Epithelial cell of prostate (primary cell): ENCODE data around the gene TRPM2.
A peak's percentile ranks its signal among the peaks of the same experiment; 100 is the strongest.

ENCODE experiments used
- DNase-seq: peaks from one replicate; pipeline ENCODE4 v3.0.0-alpha.2; 2011; ENCODE audit warnings: low read depth, low spot score
- H3K27ac ChIP-seq: fragments of 450-650 bp; 2 replicates; pipeline ENCODE4 v1.5.1; 2017; ENCODE audit warnings: mild to moderate bottlenecking

TRPM2 gene

DNA sequence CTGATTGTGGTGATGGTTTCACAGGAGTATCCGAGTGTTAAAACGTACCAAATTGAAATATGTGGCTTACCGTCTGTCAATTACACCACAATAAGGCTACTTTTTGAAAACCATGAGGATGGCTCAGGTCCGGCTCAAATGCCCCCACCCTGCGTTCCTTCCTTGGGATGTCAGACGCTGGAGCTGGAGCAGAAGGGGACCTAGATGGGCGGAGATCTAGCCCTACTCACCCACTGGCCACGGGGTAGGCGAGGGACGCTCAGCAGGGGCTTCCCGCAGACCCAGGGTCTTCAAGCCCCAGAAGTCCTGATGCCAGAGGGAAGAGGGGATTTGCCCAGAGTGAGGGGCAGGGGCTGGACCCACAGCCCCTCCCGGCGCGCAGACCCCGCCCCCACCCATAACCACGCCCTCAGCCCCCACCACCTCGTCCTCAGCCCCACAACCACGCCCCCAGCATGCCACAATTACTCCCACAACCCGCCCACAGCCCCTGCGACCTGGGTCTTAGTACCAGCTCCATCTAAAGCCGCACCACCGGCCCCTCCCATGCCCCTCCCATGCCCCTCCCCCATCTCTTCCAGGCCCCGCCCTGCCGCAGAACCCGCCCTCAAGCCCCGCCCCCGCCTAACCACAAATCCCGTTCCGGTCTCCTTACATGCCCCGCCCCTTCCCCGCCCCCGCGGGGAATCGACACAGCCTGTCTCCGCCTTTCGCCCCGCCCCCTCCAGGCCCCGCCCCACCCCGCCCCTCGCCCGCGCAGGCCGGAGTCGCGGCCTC lies 101.5 kb downstream of the TRPM2 start, which contains the start of gene LRRC3:
TSS of gene LRRC3 (plus strand) at position 764 of the 777 bp plus-strand sequence. CDS start 1,135 bp downstream, outside the sequence.
- no peak within 1 kb of the TSS for H3K27ac ChIP-seq
- DNase-seq = peak; percentile 26

DNA sequence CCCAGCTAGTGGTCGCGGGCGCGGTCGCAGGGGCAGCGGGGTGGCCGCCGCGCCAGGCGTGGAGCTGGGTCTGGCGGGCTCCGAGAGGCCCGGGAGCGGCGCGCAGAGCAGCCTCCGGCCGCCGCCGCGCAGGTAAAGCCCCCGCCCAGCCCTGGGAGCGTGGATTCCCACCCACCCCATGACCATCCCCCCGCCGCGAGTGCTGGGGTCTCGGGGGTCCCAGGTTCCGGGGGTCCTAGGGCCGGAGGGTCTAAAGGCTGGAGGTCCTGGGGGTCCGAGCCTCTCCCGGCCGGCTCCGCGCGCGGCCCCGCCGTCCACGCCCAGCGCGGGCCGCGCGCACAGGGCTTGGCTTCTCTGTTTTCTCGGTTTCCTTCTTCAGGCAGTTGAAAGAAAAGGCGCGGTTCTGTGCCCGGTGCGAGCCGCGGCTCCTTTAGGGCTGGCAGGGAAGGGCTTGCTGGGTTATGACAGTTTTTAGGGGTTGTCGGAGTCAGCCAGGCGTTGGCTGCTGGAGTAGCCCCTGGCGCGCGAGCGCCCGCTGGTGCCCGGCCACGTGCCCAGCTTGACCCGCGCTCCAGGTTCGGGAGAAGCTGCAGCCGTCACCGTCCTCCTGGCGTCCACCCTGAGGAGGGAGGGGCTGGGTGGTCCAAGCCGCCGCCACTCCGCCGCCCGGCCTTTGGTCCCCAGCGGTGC lies 102.2 kb downstream of the TRPM2 start:
- H3K27ac ChIP-seq = no peak overlapping the region
- no peak for DNase-seq

DNA sequence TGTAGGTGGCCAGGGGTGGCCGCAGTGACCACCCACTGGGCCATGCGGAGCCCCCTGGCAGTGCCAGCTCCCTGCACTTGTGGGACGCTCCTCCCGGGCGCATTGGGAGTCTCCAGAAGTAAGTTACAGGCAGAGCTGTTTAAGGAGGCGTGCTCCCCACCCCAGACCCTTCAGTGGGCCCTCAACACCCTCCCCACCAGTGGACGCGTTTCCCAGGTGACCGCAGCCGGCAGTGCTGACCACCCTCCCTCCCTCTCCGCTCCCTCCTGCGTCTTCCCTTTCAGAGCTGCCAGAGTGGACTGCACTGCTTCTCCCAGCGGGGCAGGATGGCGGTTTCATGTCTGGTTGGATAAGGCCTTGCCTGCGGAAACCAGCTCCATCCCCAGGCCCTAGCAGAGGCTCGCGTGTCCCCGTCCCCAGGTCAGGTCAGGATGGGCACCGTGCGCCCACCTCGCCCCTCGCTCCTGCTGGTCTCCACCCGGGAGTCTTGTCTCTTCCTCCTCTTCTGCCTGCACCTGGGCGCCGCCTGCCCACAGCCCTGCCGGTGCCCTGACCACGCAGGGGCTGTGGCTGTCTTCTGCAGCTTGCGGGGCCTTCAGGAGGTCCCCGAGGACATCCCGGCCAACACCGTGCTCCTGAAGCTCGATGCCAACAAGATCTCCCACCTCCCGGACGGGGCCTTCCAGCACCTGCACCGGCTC lies 102.9 kb downstream of the TRPM2 start:
- H3K27ac ChIP-seq = no peak overlapping the region
- DNase-seq = no peak

DNA sequence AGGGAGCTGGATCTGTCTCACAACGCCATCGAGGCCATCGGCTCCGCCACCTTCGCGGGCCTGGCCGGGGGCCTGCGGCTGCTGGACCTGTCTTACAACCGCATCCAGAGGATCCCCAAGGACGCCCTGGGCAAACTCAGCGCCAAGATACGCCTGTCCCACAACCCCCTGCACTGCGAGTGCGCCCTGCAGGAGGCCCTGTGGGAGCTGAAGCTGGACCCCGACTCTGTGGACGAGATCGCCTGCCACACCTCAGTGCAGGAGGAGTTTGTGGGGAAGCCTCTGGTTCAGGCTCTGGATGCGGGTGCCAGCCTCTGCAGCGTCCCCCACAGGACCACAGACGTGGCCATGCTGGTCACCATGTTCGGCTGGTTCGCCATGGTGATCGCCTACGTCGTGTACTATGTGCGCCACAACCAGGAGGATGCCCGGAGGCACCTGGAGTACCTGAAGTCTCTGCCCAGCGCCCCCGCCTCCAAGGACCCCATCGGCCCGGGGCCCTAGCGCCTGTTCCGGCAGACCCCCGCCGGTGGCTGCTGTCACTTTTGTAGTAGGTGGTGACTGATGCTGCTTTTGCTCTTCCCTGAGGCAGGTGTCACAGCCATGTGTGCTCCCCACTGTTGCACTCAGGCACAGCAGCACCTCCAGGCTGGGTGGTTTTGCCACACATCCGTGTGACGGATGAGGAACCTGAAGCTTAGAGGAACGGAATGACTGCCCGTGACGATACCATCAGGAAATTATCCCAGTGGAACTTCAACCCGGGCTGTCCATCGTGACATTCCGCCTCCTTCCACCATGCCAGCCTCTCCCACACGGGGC lies 103.7 kb downstream of the TRPM2 start:
- no peak for DNase-seq
- H3K27ac ChIP-seq = no peak overlapping the region

DNA sequence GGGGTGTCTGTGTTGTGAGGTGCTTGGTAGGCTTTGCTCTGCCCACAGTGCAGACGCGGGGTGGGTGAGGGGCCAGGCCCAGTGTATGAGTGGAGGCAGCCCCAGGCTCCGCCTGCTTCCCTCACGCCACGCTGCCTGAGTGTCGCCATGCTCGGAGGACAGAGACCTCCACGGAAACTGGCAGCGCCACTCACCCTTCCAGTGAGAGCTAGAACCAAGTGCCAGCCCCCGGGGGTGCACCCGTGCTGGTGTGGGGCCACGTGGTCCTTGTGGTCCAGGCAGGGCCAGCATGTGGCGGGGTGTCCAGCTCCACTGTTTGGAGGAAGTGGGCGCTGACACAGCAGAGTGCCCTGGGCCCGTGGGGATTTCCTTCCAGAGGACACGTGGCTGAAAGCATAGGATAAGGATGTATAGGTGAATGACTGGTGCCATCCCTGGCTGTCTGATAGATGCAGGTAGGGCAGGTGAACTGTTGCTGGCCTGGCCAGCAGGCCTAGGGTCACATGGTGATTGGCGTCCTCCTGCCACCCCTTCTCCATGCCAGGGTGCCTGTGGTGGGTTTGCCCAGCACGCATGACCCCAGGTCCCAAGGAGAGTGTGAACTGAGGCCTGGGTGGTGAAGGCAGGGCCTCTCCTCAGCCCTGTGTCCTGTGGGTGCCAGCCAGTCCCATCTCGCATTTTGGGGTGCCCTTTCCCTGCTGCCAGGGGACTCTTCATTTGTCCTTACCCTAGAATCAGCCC lies 105.7 kb downstream of the TRPM2 start:
- no peak overlapping the region for H3K27ac ChIP-seq
- DNase-seq = no peak

DNA sequence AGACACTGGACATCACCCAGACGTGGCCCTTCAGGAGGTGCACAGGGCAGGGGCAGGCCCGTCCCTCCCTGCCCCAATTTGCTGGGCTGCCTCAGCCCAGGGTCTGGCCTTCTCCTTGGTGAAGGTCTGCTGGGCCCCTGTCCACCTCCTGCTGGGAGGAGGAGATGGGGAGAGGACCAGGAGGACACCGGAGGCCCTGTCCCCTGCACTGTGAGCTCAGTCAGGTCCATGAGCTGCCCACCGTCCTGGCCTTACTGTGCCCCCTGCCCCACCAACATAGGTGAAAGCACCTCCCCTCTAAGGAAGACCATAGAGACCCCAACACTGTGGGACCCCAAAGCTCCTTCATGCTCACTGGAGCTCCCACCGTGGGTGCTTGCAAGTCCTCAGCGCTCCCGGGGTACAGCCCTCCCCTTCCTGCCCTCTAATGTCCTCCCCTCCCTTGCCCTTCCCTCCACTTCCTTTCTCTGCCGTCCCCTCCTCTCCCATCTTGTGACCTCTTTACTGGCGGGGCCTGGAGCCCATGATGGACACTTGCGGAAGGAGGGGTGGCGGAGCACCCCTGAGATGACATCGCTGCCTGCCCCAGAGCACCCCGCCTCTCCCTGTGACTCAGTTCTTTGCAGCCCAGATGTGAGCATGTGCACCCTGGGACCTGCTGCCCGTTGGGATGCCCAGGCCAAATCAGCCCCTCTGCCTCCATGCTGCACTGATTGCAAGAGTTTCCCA lies 106.5 kb downstream of the TRPM2 start:
- DNase-seq = no peak
- no peak overlapping the region for H3K27ac ChIP-seq

DNA sequence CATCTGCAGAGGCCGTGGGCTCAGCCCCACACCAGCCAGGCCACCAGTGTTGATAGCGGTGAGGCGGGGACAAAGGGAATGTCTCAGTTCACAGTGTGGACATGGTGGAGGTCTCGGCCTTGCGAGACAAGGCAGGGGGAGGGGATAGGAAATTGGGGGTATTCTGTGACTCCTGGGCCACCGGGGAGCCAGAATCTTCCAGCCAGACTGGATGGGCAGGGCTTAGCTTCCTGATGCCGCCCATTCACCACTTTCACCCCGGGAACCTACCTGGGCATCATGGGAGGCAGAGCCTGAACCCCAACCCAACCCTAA lies 107.0 kb downstream of the TRPM2 start:
- no peak for DNase-seq

DNA sequence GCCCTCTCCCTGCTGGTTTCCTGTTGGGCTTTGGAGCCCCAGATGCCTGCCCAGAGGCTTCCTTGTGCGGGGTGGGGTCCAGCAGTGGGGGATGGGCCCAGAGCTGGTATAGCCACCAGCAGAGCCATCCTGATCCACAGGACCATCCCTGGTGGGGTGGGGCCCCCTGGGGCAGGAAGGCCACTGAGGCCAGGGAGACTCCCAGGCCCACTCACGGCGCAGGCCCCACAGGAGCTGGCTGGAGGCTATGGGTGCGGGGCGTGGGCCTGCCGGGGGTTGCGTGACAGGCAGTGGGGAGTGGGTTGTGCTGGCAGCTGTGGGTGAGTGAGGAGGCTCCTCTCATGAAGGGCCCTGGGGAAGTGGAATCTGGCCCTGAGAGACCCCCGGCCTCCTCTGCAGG lies 107.6 kb downstream of the TRPM2 start:
- no peak for DNase-seq
- no peak overlapping the region for H3K27ac ChIP-seq

More for the DNA sequence above, 107.0 kb downstream of the TRPM2 start:
- H3K27ac ChIP-seq = no peak overlapping the region

DNA sequence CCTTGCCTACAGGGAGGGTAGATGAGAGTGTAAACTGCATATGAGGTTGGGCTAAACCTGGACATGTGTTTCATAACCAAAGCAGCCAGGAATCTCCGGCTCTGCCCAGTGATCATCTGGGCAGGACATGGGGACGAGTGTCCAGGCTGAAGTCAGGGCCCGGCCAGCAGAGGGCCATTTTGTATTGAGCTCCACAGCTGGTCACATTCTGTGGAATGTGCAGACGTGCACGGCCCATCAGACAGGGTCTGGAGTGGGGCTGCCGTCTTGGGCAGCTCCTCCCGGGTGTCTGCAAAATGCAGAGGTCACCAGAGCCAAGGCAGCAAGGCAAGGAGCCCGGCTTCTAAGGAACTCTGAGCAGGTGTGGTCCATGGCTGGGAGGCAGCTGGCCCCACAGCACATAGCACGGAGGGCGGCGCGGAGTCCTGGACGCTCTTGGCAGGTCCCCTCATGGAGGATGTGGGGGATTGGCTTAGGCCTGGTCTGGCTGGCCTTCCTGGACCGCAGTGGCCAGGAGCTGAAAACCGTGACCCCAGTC lies 108.1 kb downstream of the TRPM2 start:
- DNase-seq = no peak
- H3K27ac ChIP-seq = no peak overlapping the region

DNA sequence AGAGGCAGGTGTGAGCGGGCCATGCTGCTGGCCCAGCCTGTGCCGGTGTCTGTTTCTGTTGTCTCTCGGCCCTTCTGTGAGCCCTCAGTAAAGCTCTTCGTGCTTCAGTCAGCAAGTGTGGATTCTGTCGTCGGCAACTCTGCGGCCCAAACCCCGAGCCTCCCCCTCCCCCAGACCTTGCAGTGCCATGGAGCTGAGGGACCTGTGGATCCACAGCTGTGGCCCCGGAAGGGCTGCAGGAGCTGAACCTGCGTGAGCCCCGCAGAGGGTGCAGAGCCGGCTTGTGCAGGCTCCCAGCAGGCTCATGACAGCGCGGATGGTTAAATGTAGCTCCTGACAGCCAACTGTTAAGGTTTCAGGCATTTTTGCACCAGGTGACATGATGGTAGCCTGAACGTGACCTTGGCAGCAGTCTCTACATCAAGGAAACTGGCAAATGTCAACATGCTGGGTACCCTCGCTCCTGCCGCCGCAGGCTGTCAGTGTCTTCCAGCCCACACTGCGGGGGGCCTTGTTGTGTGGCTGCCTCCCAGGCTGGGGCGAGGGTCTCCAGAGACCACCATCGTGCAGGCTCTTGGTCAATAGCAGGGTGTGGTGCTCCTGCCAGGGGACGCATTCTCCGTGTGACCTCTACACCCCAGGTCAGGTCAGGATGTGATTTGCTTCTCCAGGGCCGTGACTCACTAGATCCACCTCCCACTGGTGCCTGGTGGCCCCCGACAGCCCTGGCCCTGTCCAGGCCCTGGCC lies 108.8 kb downstream of the TRPM2 start:
- no peak overlapping the region for H3K27ac ChIP-seq
- DNase-seq = no peak

DNA sequence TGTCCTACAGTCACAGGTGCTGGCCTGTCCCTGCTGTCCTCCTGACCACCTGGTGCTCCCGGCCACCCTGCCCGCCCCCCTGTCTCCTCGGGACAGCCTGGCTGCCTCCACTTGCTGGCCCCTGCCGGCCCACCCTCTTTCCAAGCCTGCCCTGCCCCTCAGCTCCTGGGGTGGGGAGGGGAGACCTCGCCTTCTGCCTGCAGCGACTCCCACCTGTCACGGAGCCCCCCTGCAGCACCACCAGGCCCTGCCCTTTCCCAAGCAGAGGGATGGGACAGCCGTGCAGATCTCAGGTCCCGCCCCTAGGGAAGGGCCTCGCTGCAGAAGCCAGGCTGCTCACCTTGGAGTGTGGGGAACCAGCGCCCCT lies 109.4 kb downstream of the TRPM2 start:
- DNase-seq = no peak
- no peak overlapping the region for H3K27ac ChIP-seq

DNA sequence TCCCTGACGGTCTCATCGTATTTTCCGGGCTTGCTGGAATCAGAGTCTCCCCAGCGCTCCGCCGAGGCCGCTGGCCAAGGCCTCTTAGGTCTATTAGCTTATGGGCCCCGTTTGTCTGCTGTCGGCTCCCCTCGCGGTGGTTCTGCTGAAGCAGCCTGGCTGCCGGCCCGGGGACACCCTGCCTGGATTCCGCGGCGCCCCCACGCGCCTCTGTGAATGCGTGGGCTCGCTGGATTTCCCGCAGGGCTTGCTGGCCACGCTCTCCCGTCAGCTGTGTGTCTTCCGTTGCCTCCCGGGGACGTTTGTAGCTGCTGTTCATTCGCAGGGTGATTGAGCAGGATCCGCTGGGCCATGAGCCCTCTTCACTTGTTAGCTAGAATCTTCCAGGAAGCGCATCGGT lies 110.3 kb downstream of the TRPM2 start:
- H3K27ac ChIP-seq = no peak overlapping the region
- DNase-seq = no peak

DNA sequence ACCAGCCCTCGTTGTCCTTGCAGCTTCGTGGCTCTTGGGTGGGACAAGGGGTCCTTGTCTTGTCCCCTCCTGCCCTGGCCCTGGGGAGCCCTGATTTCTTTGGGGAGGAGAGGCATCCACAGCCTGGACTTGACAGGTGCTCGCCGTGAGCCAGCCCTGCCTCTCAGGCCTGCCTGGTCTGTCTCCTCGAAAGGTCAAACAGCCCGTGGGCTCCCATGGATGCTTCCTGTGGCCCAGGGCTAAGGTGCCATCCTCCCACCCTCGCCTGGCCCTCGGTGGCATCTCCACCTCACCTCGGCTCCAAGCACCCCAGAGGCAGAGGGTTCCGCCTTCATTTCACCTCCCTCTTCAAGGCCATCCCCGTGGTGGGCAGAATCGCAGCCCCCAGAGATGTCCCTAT lies 110.9 kb downstream of the TRPM2 start:
- no peak for DNase-seq
- no peak overlapping the region for H3K27ac ChIP-seq

DNA sequence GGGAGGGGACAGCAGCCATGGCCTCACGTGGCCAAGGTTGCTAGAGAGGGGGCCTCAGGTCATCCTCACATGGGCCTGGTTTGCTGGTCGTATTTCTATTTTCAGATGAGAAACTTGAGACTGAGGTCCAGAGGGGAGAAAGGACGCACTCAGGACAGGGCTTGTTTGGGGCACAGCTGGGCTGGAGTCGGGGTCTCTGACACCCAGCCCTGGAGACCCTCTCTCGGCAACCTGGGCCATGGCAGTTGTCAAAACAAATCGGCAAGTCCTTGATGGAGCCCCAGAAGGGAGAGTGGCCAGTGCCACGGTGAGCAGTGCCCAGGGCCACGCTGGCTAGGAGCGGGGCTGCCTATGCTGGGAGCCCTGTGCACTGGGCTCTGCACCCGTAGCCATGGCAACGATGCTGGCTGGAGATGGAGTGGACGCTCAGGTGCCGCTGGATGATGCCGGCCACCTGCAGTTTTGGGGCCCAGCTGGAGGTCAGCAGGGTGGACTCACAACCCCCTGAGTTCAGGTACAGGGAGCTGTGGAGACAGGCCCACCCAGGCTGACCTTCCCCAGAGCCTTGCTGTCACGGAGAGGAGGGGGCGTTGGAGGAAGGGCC lies 113.0 kb downstream of the TRPM2 start:
- DNase-seq = no peak

DNA sequence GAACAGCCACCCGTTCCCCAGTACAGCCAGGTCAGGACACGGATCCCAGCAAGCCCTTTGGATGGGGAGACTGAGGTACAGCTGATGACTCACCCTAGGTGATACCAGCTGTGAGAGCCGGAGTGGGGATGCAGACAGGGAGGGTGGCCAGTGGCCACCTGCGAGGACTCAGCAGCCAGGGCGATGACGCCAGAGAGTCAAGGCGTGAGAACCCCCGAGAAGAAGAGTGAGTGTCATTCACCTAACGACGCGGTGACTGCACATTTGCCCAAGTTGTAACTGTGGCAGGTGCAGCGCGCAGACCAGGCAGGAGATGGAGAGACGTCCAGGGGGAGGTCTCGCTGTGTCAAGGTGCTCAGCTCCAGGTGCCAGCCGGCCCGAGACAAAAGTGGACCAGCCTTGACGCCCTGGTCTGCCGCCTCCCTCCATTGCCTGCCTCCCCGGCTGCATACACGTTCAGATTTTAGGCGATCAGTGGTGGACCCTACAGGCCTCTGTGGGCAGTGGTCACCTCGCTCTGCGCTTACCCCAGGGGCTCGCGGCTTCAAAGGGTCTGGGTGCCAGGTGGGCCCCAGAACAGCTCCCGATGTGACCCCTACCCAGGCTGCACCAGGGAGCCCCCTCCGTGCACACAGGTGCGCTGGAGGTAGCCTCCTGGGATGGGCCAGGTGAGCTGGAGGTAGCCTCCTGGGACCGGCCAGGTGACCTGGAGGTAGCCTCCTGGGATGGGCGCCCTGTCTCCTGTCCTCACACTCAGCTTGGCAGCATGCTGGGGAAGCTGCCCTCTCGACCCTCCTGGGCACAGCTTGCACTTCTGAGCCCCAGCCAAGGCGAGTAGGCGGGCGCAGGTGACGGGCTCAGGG lies 113.8 kb downstream of the TRPM2 start:
- H3K27ac ChIP-seq = no peak overlapping the region
- DNase-seq = no peak

More for the DNA sequence above, 113.0 kb downstream of the TRPM2 start:
- no peak overlapping the region for H3K27ac ChIP-seq

DNA sequence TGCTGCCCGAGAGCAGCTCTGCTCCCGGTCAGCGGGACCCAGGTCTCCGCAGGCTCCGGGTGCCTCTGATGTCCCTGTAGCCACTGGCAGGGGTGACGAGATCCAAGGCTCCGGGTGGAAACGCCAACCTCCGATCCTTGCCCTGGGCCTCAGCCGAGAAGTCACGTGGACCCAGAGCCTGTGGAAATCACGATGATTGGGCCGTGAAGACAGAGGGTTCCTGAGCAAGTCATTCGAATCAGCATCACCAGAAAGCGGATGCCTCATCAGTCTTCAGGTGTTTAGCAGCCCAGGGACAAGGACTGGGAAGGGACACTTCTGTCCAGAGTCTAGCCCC lies 114.4 kb downstream of the TRPM2 start:
- DNase-seq = no peak
- H3K27ac ChIP-seq = no peak overlapping the region

DNA sequence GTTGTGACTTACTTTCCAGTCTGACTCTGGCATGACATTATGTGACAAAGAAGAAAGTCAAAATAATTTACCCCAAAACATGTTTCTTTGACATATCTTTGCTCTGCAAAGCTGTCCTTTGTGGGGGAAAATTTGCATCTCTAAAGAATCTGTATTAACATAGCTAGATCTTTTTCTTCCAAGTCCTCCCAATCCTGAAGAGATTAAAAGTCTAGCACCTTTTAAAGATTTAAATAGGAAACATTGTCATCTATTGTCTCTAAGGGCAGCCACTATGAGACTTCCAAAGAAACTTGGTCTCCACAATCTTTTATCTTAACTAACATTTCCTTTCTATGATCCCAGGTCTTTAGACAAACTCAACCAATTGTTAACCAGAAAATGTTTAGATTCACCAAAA lies 117.9 kb downstream of the TRPM2 start:
- no peak overlapping the region for H3K27ac ChIP-seq
- no peak for DNase-seq
